Stimulated activated naive B cell treated with anti-CD40 and anti-IgM and Interleukin-4, amounts not matched to agents 10 μg/mL and 1 μg/mL and 100 μg/mL, for 72 hours (primary cell): ENCODE measurements around the gene NCEH1.
"Not testable (repeated sequence)": the region's sequence is repeated elsewhere in the genome, so short reads cannot be mapped to it uniquely, and the experiment has no call there.

Source experiments
- ATAC-seq, 2 donors: fragments of 150-1000 bp; cut with Tn5 transposase; replicated peaks; 2 replicates each; pipeline ENCODE4 v1.10.0; 2021; ENCODE audit warnings: moderate library complexity in 1 of 2
- DNase-seq: peaks from one replicate; pipeline ENCODE4 v3.0.0; 2021
- H3K27ac Mint-ChIP-seq: one replicate; pipeline ENCODE4 v1.8.0; 2022; ENCODE audit warnings: mild to moderate bottlenecking, mixed read lengths
- H3K27me3 Mint-ChIP-seq, 2 donors: one replicate each; pipeline ENCODE4 v1.8.0; 2022; ENCODE audit warnings: mixed read lengths in 2 of 2
- H3K36me3 Mint-ChIP-seq, 2 donors: one replicate each; pipeline ENCODE4 v1.8.0; 2022; ENCODE audit warnings: mixed read lengths in 2 of 2, mild to moderate bottlenecking in 1 of 2
- H3K4me1 Mint-ChIP-seq, 2 donors: one replicate each; pipeline ENCODE4 v1.8.0; 2022; ENCODE audit warnings: mixed read lengths in 2 of 2, mild to moderate bottlenecking in 1 of 2
- H3K4me3 Mint-ChIP-seq, 2 donors: one replicate each; pipeline ENCODE4 v1.8.0; 2022; ENCODE audit warnings: mild to moderate bottlenecking in 2 of 2, mixed read lengths in 2 of 2, moderate library complexity in 1 of 2
- H3K9me3 Mint-ChIP-seq, 2 donors: one replicate each; pipeline ENCODE4 v1.8.0; 2022; ENCODE audit warnings: mixed read lengths in 2 of 2, mild to moderate bottlenecking in 1 of 2

NCEH1 gene

DNA sequence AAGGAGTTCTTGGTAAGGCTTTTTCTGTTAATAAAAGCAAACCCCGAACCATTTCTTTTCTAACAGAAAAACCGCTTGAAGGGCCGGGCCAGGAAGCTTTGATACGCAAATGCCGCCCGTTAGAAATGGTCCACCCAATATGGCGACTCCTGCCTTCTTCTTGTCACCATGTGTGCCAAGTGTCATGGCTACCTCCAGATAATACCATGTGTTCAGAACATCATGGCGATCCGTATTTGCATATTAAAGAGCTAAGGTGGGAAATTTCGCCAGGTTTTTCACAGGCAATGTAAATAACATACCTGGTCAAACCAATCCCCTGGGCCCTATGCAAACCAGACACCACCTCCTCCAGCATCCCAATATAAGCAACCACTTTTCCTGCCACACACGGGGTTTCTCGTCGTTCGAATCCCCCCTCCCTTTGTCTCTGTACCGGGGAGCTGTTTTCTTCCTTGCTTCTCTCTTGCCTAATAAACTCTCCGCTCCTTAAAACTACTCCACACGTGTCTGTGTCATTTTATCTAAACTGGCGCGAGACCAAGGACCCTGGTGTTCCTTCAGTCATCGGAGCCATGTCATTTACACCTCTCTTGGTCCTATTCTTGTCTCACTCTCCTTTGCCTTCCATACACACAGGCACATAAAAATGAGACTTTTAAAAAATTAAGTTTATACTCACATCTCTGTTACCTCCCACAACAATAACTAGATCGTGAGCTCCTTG lies 34.5 kb downstream of the NCEH1 start:
- no peaks in the 10 kb centered on the region for H3K9me3 Mint-ChIP-seq
- DNase-seq (no peak), ATAC-seq (no peak)
- no peaks in the 10 kb centered on the region for H3K27me3 Mint-ChIP-seq
- no peak overlapping the region for H3K4me3 Mint-ChIP-seq
- H3K4me1 Mint-ChIP-seq = peaks cover 2 to 10% of the 10 kb centered on the region in 2 donors
- no peak overlapping the region for H3K27ac Mint-ChIP-seq
- H3K36me3 Mint-ChIP-seq = peaks cover 4 to 6% of the 10 kb centered on the region in 2 donors

GRCh38 chr3:172675441-172676193 lies 35.2 kb downstream of the NCEH1 start:
- DNase-seq (no peak), ATAC-seq (peak in 1 of 2 donors; percentile 45)
- Mint-ChIP-seq H3K36me3 (peaks cover 4 to 6% of the 10 kb centered on the region in 2 donors), H3K27me3 (no peaks in the 10 kb centered on the region), H3K27ac (no peak overlapping the region), H3K9me3 (no peaks in the 10 kb centered on the region), H3K4me1 (peaks cover 2 to 10% of the 10 kb centered on the region in 2 donors), H3K4me3 (no peak overlapping the region)

DNA sequence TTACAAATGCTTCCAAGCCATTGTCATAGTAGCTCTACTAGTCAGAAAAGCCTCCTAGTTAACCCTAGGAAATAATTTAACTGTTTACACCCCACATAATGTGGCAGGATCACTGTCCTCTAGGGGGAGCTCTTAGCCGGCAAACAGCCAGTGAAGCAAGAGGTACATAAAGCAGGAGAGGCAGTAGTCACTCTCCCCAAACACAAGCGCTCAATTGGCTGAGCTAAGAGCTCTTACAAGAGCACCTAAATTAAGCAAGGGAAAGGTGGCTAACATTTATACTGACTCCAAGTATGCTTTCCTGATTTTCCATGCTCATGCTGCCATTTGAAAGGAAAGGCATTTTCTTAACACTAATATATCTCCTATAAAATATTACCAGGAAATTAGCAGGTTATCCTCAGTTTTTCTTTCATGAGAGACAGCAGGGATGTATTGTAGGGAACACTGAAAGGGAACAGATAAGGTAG lies 37.6 kb downstream of the NCEH1 start:
- DNase-seq = peak; percentile 36
- Mint-ChIP-seq H3K27me3 (no peaks in the 10 kb centered on the region), H3K4me1 (peaks cover 0 to 10% of the 10 kb centered on the region in 2 donors), H3K36me3 (no peaks in the 10 kb centered on the region), H3K27ac (no peak overlapping the region), H3K4me3 (no peak overlapping the region), H3K9me3 (no peaks in the 10 kb centered on the region)
- ATAC-seq = peak; percentile 68

- Mint-ChIP-seq H3K4me3 (no peak overlapping the region), H3K9me3 (peaks cover 0 to 4% of the 10 kb centered on the region in 2 donors), H3K36me3 (peaks cover 8% of the 10 kb centered on the region in 2 donors), H3K27ac (no peak overlapping the region), H3K4me1 (peaks cover 5 to 8% of the 10 kb centered on the region in 2 donors), H3K27me3 (no peaks in the 10 kb centered on the region)
- ATAC-seq = no peak
- DNase-seq = no peak
These were observed 41.8 kb downstream of the NCEH1 start for GRCh38 chr3:172669021-172669420.

GRCh38 chr3:172666873-172667694 lies 43.8 kb downstream of the NCEH1 start:
- Mint-ChIP-seq H3K9me3 (peaks cover 0 to 4% of the 10 kb centered on the region in 2 donors), H3K4me1 (peaks cover 5 to 8% of the 10 kb centered on the region in 2 donors), H3K27ac (no peak overlapping the region), H3K4me3 (no peak overlapping the region), H3K27me3 (no peaks in the 10 kb centered on the region), H3K36me3 (peaks cover 8% of the 10 kb centered on the region in 2 donors)
- ATAC-seq (peak; percentile 91 to 97), DNase-seq (peak; percentile 29)

- Mint-ChIP-seq H3K27ac (no peak overlapping the region), H3K9me3 (peaks cover 0 to 5% of the 10 kb centered on the region in 2 donors), H3K4me3 (no peak overlapping the region), H3K36me3 (peaks cover 8% of the 10 kb centered on the region in 2 donors), H3K4me1 (peaks cover 5 to 8% of the 10 kb centered on the region in 2 donors), H3K27me3 (no peaks in the 10 kb centered on the region)
- no peak for ATAC-seq
- no peak for DNase-seq
These were observed 44.5 kb downstream of the NCEH1 start for GRCh38 chr3:172666181-172666872.

GRCh38 chr3:172665510-172665909 lies 45.4 kb downstream of the NCEH1 start:
- H3K36me3 Mint-ChIP-seq, H3K27ac Mint-ChIP-seq, H3K27me3 Mint-ChIP-seq, ATAC-seq, H3K4me3 Mint-ChIP-seq, H3K4me1 Mint-ChIP-seq, DNase-seq, H3K9me3 Mint-ChIP-seq: not testable (repeated sequence)

DNA sequence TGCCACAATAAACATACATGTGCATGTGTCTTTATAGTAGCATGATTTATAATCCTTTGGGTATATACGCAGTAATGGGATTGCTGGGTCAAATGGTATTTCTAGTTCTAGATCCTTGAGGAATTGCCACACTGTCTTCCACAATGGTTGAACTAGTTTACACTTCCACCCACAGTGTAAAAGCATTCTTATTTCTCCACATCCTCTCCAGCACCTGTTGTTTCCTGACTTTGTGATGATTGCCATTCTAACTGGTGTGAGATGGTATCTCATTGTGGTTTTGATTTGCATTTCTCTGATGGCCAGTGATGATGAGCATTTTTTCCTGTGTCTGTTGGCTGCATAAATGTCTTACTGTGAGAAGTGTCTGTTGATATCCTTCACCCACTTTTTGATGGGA lies 50.4 kb downstream of the NCEH1 start:
- ATAC-seq, H3K27me3 Mint-ChIP-seq, H3K4me1 Mint-ChIP-seq, DNase-seq, H3K27ac Mint-ChIP-seq, H3K9me3 Mint-ChIP-seq, H3K36me3 Mint-ChIP-seq, H3K4me3 Mint-ChIP-seq: not testable (repeated sequence)

- peaks cover 0 to 2% of the 10 kb centered on the region in 2 donors for H3K36me3 Mint-ChIP-seq
- no peak for ATAC-seq
- H3K9me3 Mint-ChIP-seq = peaks cover 0 to 2% of the 10 kb centered on the region in 2 donors
- H3K4me1 Mint-ChIP-seq = peaks cover 0 to 3% of the 10 kb centered on the region in 2 donors
- no peak for DNase-seq
- no peak overlapping the region for H3K4me3 Mint-ChIP-seq
- no peaks in the 10 kb centered on the region for H3K27me3 Mint-ChIP-seq
- H3K27ac Mint-ChIP-seq = no peak overlapping the region
These were observed 51.4 kb downstream of the NCEH1 start for GRCh38 chr3:172659246-172660002.

DNA sequence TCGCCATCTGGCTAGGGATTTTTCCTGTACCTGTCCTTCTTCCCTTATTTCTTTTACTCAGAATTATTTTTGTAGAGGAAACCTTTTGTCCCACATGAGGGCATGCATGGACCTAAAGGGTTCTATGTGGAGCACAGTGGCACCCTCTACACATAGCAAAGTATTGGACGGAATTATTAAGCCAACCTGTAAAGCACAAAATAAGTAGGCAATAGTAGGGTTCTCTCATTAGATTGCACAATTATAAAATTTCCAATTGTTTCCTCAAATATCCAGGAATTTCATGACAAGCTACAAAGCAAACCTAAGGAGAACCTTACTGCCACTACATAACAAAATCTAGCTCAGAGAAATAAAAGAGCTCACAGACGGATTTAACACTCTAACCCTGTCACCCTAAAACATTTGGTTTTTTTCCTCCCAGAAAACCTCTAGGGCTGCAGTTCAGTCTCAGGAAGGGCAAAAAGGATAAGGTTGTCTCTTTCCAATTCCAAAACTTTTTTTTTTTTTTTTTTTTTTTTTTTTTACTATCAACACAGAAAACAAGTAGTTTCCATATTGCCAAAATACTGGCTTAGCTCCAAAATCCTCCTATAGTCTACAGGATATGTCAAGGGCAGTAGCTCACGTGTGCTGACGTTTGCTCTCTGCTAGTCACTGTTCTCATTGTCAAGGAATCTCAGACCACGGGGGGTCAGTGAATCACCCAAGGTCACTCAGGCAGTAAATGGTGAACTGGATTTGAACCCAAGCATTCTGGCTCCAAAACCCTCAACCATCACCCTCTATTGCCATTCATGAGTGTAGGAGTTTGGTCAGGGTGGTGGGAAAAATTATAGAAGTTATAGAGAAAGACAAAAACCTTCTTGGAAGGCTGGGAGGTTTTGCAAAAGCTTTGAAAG lies 52.3 kb downstream of the NCEH1 start:
- Mint-ChIP-seq H3K4me1 (peaks cover 0 to 3% of the 10 kb centered on the region in 2 donors), H3K9me3 (peaks cover 0 to 2% of the 10 kb centered on the region in 2 donors), H3K27ac (no peak overlapping the region), H3K4me3 (no peak overlapping the region), H3K36me3 (no peaks in the 10 kb centered on the region), H3K27me3 (no peaks in the 10 kb centered on the region)
- ATAC-seq (no peak), DNase-seq (no peak)

GRCh38 chr3:172656602-172657001 lies 54.3 kb downstream of the NCEH1 start:
- DNase-seq (no peak), ATAC-seq (no peak)
- Mint-ChIP-seq H3K9me3 (peaks cover 0 to 3% of the 10 kb centered on the region in 2 donors), H3K27ac (no peak overlapping the region), H3K4me1 (peaks cover 0 to 3% of the 10 kb centered on the region in 2 donors), H3K36me3 (peaks cover 0 to 3% of the 10 kb centered on the region in 2 donors), H3K27me3 (no peaks in the 10 kb centered on the region), H3K4me3 (no peak overlapping the region)

GRCh38 chr3:172655388-172655787 lies 55.5 kb downstream of the NCEH1 start:
- Mint-ChIP-seq H3K4me3 (no peak overlapping the region), H3K27me3 (no peaks in the 10 kb centered on the region), H3K4me1 (peaks cover 0 to 3% of the 10 kb centered on the region in 2 donors), H3K27ac (no peak overlapping the region), H3K9me3 (peaks cover 0 to 1% of the 10 kb centered on the region in 2 donors), H3K36me3 (peaks cover 0 to 3% of the 10 kb centered on the region in 2 donors)
- DNase-seq (no peak), ATAC-seq (no peak)
